Measurements from ENCODE around the gene SMCO3.

SMCO3 gene

GRCh38 chr12:14814014-14814413, at the start of gene SMCO3:
TSS of gene SMCO3 (minus strand) at chr12:14814182. CDS start at chr12:14806680, 7,502 bp downstream.
- no peak for DNase-seq (ENCODE audit: low read depth, low spot score)

DNA sequence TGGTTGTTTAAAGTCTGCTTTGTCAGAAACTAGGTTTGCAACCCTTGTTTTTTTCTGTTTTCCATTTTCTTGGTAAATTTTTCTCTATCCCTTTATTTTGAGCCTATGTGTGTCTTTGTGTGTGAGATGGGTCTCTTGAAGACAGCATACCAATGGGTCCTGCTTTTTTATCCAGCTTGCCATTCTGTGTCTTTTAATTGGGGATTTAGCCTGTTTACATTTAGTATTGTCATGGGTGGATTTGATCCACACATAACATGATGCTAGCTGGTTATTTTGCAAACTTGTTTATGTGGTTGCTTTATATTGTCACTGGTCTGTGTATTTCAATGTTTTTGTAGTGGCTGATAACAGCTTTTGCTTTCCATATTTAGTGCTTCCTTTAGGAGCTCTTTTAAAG, 46.5 kb upstream of the SMCO3 start:
- DNase-seq (ENCODE audit: low read depth, low spot score) = no peak

DNA sequence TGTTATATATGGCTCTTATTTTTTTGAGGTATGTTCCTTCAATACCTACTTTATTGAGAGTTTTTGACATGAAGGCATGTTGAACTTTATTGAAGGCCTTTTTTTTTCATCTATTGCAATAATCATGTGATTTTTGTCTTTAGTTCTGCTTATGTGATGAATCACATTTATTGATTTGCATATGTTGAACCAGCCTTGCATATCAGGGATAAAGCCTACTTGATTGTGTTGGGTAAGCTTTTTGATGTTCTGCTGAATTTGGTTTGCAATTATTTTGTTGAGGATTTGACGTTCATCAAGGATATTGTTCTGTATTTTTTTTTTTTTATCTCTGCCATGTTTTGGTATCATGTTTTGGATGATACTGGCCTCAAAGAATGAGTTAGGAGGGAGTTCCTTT, 44.5 kb upstream of the SMCO3 start:
- DNase-seq (ENCODE audit: low read depth, low spot score) = no peak

DNA sequence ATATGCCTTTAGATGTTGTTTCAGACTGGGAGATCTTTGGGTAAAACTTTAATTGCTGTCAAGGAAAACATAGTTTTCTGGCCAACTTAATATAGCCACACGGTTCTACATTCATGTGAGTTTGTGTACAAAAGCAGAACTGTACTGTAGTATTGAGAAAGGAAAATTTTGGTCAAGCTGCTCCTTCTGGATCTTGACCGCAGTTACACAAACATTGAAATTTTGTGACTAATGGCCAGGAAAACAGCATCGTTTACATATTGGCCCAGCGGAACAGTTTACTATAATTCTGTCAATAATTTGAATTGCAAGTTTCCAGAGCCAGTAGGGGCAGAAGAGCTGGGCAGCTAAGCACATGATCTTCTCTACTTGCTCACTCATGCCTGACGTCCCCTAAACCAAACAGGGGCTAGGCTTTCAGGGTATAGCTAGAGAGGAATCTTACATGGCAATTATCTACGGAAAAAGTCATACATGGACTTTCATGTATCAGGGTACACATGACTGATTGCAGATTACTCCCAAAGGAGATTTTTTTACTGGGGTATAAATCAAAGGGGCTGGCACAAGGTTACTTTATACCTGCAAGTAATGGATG, 40.7 kb upstream of the SMCO3 start:
- no peak for DNase-seq (ENCODE audit: low read depth, low spot score)

GRCh38 chr12:14853961-14854360, 40.0 kb upstream of the SMCO3 start:
- DNase-seq (ENCODE audit: low read depth, low spot score) = no peak

GRCh38 chr12:14852880-14853279, 38.9 kb upstream of the SMCO3 start:
- DNase-seq (ENCODE audit: low read depth, low spot score) = no peak

DNA sequence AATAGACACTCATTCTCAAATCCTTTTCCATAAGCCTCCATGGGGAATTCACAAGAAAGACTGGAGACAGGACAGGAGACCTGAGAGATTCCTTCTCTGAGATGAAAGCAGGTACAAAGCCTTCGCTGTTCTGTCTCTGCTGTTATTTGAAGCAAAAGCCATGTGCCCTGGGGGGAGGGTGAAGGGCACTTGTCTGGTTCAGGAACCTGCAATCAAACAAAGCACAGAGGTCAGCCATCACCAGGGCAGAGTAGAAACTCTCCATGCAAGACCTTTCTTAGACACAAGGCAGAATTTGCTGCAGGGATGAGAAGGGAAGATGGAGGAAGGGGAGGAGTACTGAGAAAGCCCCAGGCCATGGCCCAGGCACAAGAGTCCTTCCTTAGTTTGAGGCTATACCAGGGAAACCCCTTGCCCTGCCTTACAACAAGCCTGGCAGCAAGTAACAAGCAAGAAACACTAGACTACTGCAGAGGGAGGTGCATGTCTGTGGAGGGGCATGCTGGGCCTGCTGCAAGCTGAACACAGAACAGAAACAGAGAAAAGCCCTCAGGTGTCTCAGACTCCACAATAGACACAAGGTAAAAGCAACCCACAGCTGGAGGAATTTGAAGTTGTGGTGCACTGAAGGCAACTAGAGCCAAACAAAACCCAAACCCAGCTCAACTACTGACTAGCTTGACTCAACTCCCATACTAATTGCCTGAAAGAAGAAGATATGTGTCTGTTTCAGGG, 37.1 kb upstream of the SMCO3 start:
- DNase-seq (ENCODE audit: low read depth, low spot score) = no peak

DNA sequence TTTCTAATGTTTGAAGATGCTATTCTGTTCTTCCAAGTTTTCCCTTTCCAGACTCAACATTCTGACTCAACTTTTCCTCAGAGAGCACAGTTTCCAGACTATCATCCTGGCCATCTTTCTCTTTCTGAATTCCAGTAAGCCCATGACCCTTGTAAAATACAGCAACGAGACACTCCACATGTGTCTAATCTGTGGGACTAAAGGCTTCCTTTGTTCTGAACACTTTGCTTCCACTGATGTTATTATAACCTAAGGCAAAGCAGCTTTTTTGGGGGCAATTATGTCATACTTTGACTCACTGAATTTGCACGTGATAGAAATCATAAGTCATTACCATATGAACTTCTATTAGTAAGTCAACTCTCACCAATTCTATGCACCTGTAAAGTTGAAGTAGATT, 35.7 kb upstream of the SMCO3 start:
- DNase-seq (ENCODE audit: low read depth, low spot score) = peak; percentile 49

DNA sequence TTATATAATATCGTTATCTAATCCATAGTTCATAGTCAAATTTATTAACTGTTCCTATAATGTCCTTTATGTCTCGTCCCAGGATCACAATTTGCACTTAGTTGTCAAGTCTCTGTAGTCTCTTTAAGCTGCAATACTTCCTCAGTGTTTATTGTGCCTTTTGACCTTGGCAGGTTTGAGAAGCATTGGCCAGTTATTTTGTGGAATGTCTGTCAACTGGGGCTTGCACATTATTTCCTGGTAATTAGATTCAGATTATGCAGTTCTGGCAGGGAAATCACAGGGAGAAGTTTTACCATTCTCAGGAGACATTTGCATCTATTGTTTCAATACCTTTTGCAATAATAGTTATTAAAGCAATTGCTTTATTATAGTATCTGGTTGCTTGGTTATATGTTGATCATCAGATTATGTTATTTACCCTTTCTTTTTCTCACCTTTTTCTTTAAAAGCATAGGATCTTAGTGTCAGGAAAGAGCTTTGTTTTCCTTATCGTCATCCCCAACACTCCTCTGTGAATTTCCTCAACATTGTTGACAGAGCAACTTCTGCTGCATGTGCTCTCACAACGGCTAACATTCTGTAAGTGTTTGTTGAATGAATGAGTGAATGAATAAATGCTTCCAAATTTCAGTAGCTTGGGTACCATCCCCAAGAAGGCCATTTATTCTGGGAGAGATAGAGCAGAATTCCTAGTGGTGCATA, 33.0 kb upstream of the SMCO3 start:
- peak; percentile 75 for DNase-seq (ENCODE audit: low read depth, low spot score)

DNA sequence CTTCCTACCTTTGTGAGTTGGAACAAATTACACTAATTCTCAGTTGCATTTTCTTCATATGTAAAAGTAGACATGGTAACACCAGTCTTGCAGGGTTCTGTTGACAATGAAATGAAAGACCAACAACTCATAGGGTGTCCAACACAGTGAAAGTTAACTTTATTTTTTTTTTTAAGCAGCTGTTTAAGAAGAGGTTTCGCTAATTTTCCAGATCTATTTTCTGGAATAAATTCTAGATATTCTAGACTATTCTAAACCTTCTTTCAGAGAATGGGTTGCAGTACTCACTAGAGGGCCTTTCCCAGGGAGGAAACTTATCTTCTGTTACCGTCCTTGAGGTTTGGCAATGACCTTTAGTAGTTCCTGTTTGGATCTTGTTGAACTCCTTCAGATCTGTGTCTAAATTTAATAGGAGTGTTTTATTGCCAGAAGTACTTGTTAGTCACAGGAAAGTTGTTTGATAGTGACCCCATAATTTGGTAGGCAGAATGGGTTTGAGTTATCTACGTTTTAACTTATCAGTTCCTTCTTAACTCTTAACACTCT, 32.1 kb upstream of the SMCO3 start:
- DNase-seq (ENCODE audit: low read depth, low spot score) = no peak

GRCh38 chr12:14845350-14845750, 31.4 kb upstream of the SMCO3 start:
- peak; percentile 78 for DNase-seq (ENCODE audit: low read depth, low spot score)

- DNase-seq (ENCODE audit: low read depth, low spot score) = no peak
Observed at GRCh38 chr12:14844401-14844800, 30.4 kb upstream of the SMCO3 start.

DNA sequence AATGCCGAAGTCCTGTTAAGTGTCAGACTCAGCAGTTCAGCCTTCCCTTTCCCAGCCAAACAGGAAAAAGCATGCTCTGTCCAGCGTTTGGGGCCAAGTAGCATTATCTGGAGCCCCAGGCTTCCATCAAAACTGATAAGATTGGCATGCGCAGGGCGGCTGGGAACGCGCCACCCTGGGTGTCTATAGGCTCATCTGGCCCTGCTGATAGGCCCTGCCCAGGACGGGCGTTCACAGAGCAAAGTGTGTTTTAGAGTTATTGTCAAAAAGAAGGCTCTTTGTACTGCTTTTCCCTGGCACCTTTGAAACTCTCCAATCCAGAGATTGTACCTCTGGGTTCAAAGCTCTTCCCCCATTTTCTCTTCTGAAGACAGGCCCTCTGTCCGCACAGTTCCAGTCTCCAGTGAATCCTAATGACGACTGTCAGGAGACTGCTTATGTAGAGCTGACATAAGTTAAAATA, 29.5 kb upstream of the SMCO3 start, which contains the start of gene ART4:
ART4 (minus strand) TSS at position 102 of the 463 bp plus-strand sequence. CDS start 413 bp downstream, outside the sequence.
- DNase-seq (ENCODE audit: low read depth, low spot score) = no peak

DNA sequence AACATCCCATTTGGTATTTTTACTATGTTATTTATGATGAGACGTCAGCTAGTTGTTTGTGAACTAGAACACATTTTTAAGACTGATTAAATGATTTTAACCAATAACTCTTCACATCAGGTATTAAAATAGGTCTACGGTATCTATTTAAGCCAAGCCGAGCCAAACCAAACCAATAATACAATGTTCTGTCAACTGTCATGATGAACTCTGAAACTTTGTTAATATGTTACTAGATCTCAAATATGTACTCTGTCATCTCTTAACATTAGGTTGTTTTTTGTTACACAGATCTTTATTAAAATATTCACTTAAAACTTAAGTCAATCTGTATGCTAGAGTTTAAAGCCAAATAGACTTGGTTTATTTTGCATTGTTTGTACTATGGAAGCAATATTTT, 28.3 kb upstream of the SMCO3 start:
- no peak for DNase-seq (ENCODE audit: low read depth, low spot score)

- DNase-seq (ENCODE audit: low read depth, low spot score) = peak; percentile 87
Observed at GRCh38 chr12:14841761-14842160, 27.8 kb upstream of the SMCO3 start.

- DNase-seq (ENCODE audit: low read depth, low spot score) = no peak
Observed at GRCh38 chr12:14840616-14841015, 26.6 kb upstream of the SMCO3 start.

GRCh38 chr12:14839262-14839661, 25.3 kb upstream of the SMCO3 start:
- DNase-seq (ENCODE audit: low read depth, low spot score) = no peak

DNA sequence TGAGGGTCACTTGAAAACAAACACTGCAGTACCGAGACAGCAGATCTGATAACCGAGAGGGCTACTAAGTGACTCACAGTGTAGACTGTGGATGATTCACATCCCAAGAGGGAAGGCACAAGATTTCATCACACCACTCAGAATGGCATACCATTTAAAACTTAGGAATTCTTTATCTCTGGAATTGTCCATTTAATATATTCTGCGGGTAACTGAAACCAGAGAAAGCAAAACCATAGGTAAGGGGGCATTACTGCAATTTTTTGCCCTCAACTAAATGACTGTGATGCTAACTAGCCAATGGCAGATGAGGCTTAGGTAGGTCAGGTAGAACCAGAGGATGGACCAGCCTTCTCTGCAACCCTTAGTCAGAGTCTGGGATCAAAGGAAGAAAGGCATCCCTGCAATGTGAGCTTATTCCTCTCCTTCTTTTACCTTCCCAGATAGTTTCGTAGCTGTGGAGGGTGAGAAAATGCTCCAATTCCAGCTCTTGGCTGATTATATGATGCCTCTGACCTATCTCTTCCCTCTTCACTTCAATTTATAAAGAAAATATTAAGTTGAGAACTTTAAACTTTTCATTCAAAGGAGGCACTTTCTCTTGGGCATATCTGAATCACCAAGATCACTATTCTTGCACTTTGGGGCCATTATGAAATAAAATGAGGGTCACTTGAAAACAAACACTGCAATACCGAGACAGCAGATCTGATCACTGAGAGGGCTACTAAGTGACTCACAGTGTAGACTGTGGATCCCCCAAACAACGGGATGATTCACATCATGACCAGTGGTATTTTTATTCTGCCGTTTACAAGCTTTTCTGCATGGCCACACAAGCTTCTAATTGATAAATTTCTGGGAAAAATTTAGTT, 22.6 kb upstream of the SMCO3 start:
- DNase-seq (ENCODE audit: low read depth, low spot score) = peak; percentile 84

DNA sequence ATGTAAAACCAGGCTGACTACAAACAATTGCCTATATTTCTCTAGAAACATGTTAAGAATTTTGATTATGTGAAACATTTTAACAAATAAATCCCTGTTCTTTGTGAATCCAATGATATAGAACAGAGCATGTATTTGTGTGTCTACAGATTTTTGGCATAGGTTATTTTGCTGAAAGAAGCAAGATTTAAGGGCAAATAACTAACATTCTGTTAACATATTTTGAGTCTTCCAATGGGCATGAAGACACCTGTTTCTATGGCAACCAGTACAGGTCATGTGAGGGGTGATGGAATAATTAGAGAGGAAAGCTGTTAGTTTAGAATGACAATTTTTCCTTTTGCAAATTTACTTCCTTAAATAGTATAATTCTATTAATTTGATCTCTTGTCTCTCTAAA, 20.5 kb upstream of the SMCO3 start:
- no peak for DNase-seq (ENCODE audit: low read depth, low spot score)

DNA sequence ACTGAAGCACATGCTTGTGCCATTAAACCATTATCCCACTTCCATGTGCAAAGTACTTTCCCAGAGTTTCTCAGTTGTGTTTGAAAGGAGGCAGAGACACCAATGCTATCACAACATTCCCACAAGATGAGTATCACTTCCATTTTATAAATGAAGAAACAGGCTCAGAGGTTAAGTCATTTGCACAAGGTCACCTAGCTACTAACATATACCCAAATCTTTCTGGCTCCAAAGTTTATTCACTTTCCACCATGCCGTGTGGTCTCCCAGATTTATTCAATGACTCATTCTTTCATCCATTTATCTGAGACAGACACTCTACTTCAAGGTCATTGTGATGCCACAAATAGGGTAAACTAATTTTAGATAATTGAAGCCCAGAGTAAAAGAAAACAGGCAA, 20.0 kb upstream of the SMCO3 start:
- DNase-seq (ENCODE audit: low read depth, low spot score) = peak; percentile 26

GRCh38 chr12:14833336-14833735, 19.4 kb upstream of the SMCO3 start:
- no peak for DNase-seq (ENCODE audit: low read depth, low spot score)

All from astrocyte of the hippocampus (primary cell).